ENCODE results near the gene MR1. TPM values are rescaled to one million over a fixed set of nuclear protein-coding genes. Genes with fewer than 3 reads are reported as not detected.

MR1 gene
- polyA plus RNA-seq, 2 donors, result 3.6 to 7.5 TPM

DNA sequence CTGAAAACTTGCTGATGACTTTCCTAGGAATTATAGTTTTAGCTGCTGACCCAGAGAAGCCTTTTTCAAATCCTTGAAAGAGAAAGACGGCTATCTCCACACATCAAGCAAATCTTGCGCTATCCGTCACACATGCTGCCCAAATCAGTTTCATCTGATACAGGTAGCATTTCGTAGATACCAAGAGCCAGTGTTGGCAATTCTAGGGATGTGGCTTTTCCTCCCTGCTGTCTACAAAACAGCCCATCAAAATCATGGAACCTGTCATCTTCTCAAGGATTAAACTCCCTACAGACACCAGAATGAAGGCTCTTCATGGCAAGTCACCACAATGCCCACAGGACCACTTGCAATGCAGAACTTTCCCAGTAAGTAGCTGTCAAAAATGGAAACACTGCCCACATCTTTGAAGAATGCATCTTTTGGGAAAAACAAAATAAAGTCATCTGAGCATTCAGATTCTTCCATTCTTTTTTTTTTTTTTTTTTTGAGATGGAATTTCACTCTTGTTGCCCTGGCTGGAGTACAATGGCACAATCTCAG is 21.5 kb upstream of the MR1 start:
- no peak overlapping the region for H3K4me3 ChIP-seq (ENCODE audit: low read depth in 1 of 2, low read length in 2 of 2)
- H3K4me1 ChIP-seq (ENCODE audit: control insufficient read depth in 2 of 2, insufficient read depth in 2 of 2, low read length in 1 of 2), result peaks cover 0 to 2% of the 10 kb centered on the region in 2 donors
- H3K9me3 ChIP-seq (ENCODE audit: control insufficient read depth in 2 of 2, insufficient read depth in 1 of 2, low read depth in 1 of 2, low read length in 1 of 2), result no peaks in the 10 kb centered on the region
- H3K27ac ChIP-seq (ENCODE audit: low read depth in 2 of 2, low read length in 1 of 2), result no peak overlapping the region
- WGBS, 2 donors, result 95 to 96% methylated on average over 4 of the region's 4 CpGs
- H3K36me3 ChIP-seq (ENCODE audit: control insufficient read depth in 2 of 2, insufficient read depth in 2 of 2, low read length in 1 of 2), result no peaks in the 10 kb centered on the region
- H3K27me3 ChIP-seq (ENCODE audit: control insufficient read depth in 1 of 2, insufficient read depth in 2 of 2, low read length in 2 of 2), result no peaks in the 10 kb centered on the region

DNA sequence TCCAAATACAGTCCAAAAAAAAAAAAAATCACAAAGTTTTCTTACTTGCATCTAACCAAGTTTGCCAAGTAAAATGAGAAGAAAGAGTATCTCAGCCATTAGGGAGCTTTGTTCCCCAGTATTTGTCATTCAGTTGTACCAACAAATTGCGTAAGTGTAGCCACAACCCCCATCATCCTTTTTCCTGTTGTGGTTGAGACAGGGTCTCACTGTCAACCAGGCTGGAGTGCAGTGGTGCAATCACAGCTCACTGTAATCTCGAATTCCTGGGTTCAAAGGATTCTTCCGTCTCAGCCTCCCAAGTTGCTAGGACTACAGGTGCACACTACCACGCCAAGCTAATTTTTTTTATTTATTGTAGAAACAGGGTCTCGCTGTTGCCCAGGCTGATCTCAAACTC is 20.6 kb upstream of the MR1 start:
- Histone ChIP-seq H3K4me1 (ENCODE audit: control insufficient read depth in 2 of 2, insufficient read depth in 2 of 2, low read length in 1 of 2) (peaks cover 0 to 2% of the 10 kb centered on the region in 2 donors), H3K36me3 (ENCODE audit: control insufficient read depth in 2 of 2, insufficient read depth in 2 of 2, low read length in 1 of 2) (no peaks in the 10 kb centered on the region), H3K27ac (ENCODE audit: low read depth in 2 of 2, low read length in 1 of 2) (no peak overlapping the region), H3K27me3 (ENCODE audit: control insufficient read depth in 1 of 2, insufficient read depth in 2 of 2, low read length in 2 of 2) (no peaks in the 10 kb centered on the region), H3K9me3 (ENCODE audit: control insufficient read depth in 2 of 2, insufficient read depth in 1 of 2, low read depth in 1 of 2, low read length in 1 of 2) (no peaks in the 10 kb centered on the region), H3K4me3 (ENCODE audit: low read depth in 1 of 2, low read length in 2 of 2) (no peak overlapping the region)
- 70 to 81% methylated on average over 5 of the region's 5 CpGs for WGBS, 2 donors

DNA sequence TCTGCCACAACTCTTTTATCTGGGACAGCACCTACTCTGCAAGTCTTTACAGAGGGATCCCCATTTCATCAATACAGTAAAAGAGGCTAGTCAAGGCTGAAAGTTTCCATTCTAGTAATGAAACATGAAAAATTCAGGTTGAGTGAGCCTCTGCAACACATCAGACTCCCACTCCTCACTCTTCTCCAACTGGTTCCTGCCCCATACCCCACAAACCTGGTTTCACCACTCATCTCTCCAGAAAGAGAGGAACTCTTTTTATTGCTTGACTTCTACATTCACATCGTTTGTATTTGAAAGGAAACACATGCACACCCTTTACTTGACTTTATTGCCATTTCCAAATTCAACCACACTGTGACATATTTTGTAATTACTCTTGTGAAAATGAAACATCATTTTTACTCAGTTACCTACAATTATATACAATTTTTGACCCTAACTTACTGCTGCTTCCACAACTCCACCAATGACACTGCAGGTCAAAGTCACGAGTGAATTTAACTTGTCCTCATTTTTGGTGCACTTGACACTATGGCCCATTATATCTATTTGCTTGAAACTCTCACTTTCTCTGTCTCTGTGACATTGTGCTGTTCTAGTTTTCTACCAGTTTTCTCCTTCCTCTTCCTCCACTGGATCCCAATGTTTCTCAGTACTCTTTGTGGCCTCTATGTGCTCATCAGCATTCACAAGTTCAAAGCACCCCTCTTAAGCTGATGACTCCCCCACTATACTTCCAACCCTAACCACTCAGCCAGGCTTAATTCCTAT is 19.1 kb upstream of the MR1 start:
- H3K36me3 ChIP-seq (ENCODE audit: control insufficient read depth in 2 of 2, insufficient read depth in 2 of 2, low read length in 1 of 2), result no peaks in the 10 kb centered on the region
- no peak overlapping the region for H3K27ac ChIP-seq (ENCODE audit: low read depth in 2 of 2, low read length in 1 of 2)
- no peaks in the 10 kb centered on the region for H3K9me3 ChIP-seq (ENCODE audit: control insufficient read depth in 2 of 2, insufficient read depth in 1 of 2, low read depth in 1 of 2, low read length in 1 of 2)
- H3K4me1 ChIP-seq (ENCODE audit: control insufficient read depth in 2 of 2, insufficient read depth in 2 of 2, low read length in 1 of 2), result peaks cover 0 to 4% of the 10 kb centered on the region in 2 donors
- 78 to 80% methylated on average over 2 of the region's 2 CpGs for WGBS, 2 donors
- no peak overlapping the region for H3K4me3 ChIP-seq (ENCODE audit: low read depth in 1 of 2, low read length in 2 of 2)
- H3K27me3 ChIP-seq (ENCODE audit: control insufficient read depth in 1 of 2, insufficient read depth in 2 of 2, low read length in 2 of 2), result no peaks in the 10 kb centered on the region

DNA sequence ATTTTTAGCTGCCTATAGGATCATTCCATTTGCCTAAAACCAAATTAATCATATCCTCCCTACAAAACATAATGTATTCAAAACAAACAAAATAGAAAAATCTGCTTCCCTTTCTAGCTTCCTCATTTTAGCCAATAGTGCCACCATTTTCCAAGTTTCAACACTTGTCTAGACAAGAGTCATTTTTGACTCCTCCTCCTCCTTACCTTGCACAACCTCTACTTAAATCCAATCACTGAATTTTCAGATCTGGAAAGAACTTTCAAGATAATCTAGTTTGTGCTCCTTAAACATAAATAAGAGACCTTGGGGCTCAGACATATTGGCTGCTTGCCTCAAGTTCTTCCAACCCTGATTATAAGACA is 18.6 kb upstream of the MR1 start:
- no peak overlapping the region for H3K4me3 ChIP-seq (ENCODE audit: low read depth in 1 of 2, low read length in 2 of 2)
- no peaks in the 10 kb centered on the region for H3K9me3 ChIP-seq (ENCODE audit: control insufficient read depth in 2 of 2, insufficient read depth in 1 of 2, low read depth in 1 of 2, low read length in 1 of 2)
- peaks cover 0 to 4% of the 10 kb centered on the region in 2 donors for H3K4me1 ChIP-seq (ENCODE audit: control insufficient read depth in 2 of 2, insufficient read depth in 2 of 2, low read length in 1 of 2)
- no peaks in the 10 kb centered on the region for H3K27me3 ChIP-seq (ENCODE audit: control insufficient read depth in 1 of 2, insufficient read depth in 2 of 2, low read length in 2 of 2)
- H3K27ac ChIP-seq (ENCODE audit: low read depth in 2 of 2, low read length in 1 of 2), result no peak overlapping the region
- H3K36me3 ChIP-seq (ENCODE audit: control insufficient read depth in 2 of 2, insufficient read depth in 2 of 2, low read length in 1 of 2), result no peaks in the 10 kb centered on the region

DNA sequence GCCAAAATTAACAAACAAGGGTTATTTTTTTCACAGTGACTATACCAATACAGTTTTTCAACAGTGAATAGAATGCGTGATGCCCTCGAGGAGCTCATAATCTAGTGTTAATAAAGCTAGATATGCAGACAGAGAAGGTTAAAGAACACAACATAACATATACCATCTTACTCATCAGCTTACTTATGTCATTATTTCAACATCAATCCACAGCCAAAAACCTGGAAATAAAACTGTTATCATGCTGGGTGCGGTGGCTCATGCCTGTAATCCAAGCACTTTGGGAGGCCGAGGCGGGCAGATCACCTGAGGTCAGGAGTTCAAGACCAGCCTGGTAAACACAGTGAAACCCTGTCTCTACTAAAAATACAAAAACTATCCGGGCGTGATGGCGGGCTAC is 17.2 kb upstream of the MR1 start:
- H3K36me3 ChIP-seq (ENCODE audit: control insufficient read depth in 2 of 2, insufficient read depth in 2 of 2, low read length in 1 of 2), result no peaks in the 10 kb centered on the region
- H3K9me3 ChIP-seq (ENCODE audit: control insufficient read depth in 2 of 2, insufficient read depth in 1 of 2, low read depth in 1 of 2, low read length in 1 of 2), result no peaks in the 10 kb centered on the region
- no peaks in the 10 kb centered on the region for H3K27me3 ChIP-seq (ENCODE audit: control insufficient read depth in 1 of 2, insufficient read depth in 2 of 2, low read length in 2 of 2)
- H3K4me1 ChIP-seq (ENCODE audit: control insufficient read depth in 2 of 2, insufficient read depth in 2 of 2, low read length in 1 of 2), result peaks cover 0 to 4% of the 10 kb centered on the region in 2 donors
- H3K27ac ChIP-seq (ENCODE audit: low read depth in 2 of 2, low read length in 1 of 2), result no peak overlapping the region
- no peak overlapping the region for H3K4me3 ChIP-seq (ENCODE audit: low read depth in 1 of 2, low read length in 2 of 2)
- WGBS, 2 donors, result 83 to 88% methylated on average over 8 of the region's 8 CpGs

DNA sequence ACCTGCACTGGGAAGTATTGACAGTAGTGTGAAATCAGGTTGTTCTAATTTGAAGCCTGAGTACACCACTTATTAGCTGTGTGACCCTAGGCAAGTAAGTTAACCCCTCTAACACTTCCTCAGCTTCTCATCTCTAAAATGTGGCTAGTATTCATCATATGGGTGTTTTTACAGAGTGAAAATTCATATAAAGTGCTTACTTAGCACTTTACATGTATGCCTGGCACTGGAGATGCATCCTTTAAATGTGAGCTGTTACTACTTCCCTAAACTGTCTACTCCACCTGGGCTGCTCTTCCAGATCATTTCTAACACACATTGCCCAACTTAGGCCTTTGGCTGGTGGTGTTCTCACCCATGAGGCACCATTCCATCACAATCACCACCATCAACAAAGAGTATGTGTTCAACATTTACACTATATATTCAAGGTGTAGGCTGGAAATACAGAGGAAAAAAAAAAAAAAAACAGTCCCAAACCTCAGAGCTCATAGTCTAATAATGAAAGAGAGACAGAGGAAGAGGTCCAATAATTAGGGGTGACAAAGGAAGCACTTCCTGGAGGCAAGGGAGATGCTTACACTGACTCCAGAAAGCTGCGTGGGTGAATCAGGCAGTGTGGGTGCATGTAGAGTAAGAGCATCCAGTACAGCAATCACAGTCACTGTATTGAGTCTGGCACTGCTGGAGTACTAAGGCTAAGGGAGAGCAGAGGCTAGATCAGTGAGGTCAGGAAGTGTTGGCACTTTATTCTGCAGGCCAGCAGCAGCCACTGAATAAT is 14.7 kb upstream of the MR1 start:
- no peak overlapping the region for H3K4me3 ChIP-seq (ENCODE audit: low read depth in 1 of 2, low read length in 2 of 2)
- no peaks in the 10 kb centered on the region for H3K9me3 ChIP-seq (ENCODE audit: control insufficient read depth in 2 of 2, insufficient read depth in 1 of 2, low read depth in 1 of 2, low read length in 1 of 2)
- H3K4me1 ChIP-seq (ENCODE audit: control insufficient read depth in 2 of 2, insufficient read depth in 2 of 2, low read length in 1 of 2), result peaks cover 0 to 2% of the 10 kb centered on the region in 2 donors
- H3K36me3 ChIP-seq (ENCODE audit: control insufficient read depth in 2 of 2, insufficient read depth in 2 of 2, low read length in 1 of 2), result no peaks in the 10 kb centered on the region
- H3K27ac ChIP-seq (ENCODE audit: low read depth in 2 of 2, low read length in 1 of 2), result no peak overlapping the region
- H3K27me3 ChIP-seq (ENCODE audit: control insufficient read depth in 1 of 2, insufficient read depth in 2 of 2, low read length in 2 of 2), result no peaks in the 10 kb centered on the region
- WGBS, 2 donors, result 27 to 66% methylated on average over 1 of the region's 1 CpG

DNA sequence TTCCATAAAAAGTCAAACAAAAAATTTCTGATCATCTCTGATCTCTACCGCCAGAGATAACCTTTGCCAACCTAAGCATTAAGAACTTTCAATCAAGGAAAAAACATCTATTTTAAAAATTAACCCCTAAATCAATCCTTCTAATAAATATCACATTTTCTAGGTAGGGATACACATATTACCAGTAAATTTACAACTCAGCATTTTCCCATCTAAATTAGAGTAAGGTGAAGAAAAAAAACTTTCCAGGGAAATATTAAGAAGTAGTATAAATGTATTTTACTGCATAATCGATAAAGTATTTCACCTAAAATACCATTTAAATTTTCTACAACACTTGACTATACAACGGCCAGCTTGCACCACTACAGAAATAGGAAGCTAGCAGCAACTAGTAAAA is 12.6 kb upstream of the MR1 start:
- Histone ChIP-seq H3K4me3 (ENCODE audit: low read depth in 1 of 2, low read length in 2 of 2) (peak overlapping the region in 1 of 2 donors; percentile 79), H3K36me3 (ENCODE audit: control insufficient read depth in 2 of 2, insufficient read depth in 2 of 2, low read length in 1 of 2) (no peaks in the 10 kb centered on the region), H3K4me1 (ENCODE audit: control insufficient read depth in 2 of 2, insufficient read depth in 2 of 2, low read length in 1 of 2) (peaks cover 0 to 2% of the 10 kb centered on the region in 2 donors), H3K9me3 (ENCODE audit: control insufficient read depth in 2 of 2, insufficient read depth in 1 of 2, low read depth in 1 of 2, low read length in 1 of 2) (no peaks in the 10 kb centered on the region), H3K27ac (ENCODE audit: low read depth in 2 of 2, low read length in 1 of 2) (peak overlapping the region in 1 of 2 donors; percentile 90), H3K27me3 (ENCODE audit: control insufficient read depth in 1 of 2, insufficient read depth in 2 of 2, low read length in 2 of 2) (no peaks in the 10 kb centered on the region)
- WGBS, 2 donors, result 31 to 33% methylated on average over 3 of the region's 3 CpGs

DNA sequence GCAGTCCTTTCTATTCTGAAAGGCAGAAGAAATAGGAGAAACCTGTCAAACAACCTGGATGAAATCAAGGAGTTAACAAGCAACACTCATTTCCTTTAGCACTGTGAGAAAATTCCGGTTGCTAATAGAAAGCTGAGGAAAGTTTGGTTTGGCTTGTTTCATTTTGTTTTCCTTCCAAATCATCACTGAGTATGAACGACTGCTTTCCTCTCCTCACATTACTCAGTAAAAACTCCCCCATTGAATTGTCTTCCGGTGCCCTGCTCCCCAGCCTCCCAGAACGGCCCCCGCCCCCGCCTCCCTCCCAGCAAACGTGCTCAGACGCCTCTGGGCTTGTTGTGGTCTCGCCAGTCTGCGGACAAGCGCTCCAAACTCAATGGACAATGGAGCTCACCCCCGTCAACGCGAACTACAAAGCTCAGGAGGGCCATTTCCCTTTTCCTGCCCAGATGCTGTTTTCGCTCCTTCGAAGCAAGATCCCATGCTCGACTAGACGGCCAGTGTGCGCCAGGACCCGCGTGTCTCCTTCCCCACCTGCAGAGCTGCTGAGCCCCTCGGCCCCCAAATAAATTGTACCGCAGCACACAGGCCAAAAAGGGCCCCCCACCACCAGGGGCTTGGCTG is 11.9 kb upstream of the MR1 start:
- Histone ChIP-seq H3K4me3 (ENCODE audit: low read depth in 1 of 2, low read length in 2 of 2) (peak overlapping the region; percentile 77 to 79), H3K36me3 (ENCODE audit: control insufficient read depth in 2 of 2, insufficient read depth in 2 of 2, low read length in 1 of 2) (no peaks in the 10 kb centered on the region), H3K4me1 (ENCODE audit: control insufficient read depth in 2 of 2, insufficient read depth in 2 of 2, low read length in 1 of 2) (peaks cover 0 to 2% of the 10 kb centered on the region in 2 donors), H3K27me3 (ENCODE audit: control insufficient read depth in 1 of 2, insufficient read depth in 2 of 2, low read length in 2 of 2) (no peaks in the 10 kb centered on the region), H3K27ac (ENCODE audit: low read depth in 2 of 2, low read length in 1 of 2) (peak overlapping the region; percentile 90 to 97), H3K9me3 (ENCODE audit: control insufficient read depth in 2 of 2, insufficient read depth in 1 of 2, low read depth in 1 of 2, low read length in 1 of 2) (no peaks in the 10 kb centered on the region)
- WGBS, 2 donors, result 1% methylated on average over 23 of the region's 23 CpGs

DNA sequence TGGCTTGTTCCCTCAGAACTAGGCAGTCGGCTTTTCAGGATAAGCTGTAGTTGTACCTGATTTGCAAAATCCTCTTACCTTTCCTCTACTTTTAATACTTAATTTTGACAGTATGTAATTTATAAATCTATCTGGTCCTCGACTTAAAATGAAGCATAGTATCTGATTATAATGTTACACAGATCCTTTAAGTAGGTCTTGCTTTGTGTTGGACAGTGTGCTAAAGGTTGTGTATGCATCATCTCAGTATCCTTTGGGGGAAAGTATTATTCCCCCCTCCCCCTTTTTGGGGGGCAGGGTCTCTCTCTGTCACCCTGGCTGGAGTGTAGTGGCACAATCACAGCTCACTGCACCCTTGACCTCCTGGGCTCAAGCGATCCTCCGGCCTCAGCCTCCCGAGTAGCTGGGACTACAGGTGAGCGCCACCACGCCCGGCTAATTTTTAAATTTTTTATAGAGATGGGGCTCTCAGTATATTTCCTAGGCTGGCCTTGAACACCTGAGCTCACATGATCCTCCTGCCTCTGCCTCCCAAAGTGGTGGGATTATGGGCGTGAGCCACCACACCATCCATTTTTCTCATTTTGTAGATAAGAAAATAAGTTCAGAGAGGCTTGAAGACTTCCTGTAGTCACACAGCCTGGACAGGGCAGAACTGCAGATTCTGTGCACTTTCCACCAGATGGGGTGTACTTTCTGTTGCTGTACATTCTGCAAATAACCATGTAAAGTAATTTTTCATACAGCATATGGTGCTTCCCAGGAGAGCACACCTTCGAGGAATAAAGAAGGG is 10.3 kb upstream of the MR1 start:
- no peaks in the 10 kb centered on the region for H3K36me3 ChIP-seq (ENCODE audit: control insufficient read depth in 2 of 2, insufficient read depth in 2 of 2, low read length in 1 of 2)
- H3K4me3 ChIP-seq (ENCODE audit: low read depth in 1 of 2, low read length in 2 of 2), result peak overlapping the region in 1 of 2 donors; percentile 22
- no peaks in the 10 kb centered on the region for H3K27me3 ChIP-seq (ENCODE audit: control insufficient read depth in 1 of 2, insufficient read depth in 2 of 2, low read length in 2 of 2)
- H3K4me1 ChIP-seq (ENCODE audit: control insufficient read depth in 2 of 2, insufficient read depth in 2 of 2, low read length in 1 of 2), result peaks cover 0 to 2% of the 10 kb centered on the region in 2 donors
- H3K27ac ChIP-seq (ENCODE audit: low read depth in 2 of 2, low read length in 1 of 2), result peak overlapping the region; percentile 47 to 97
- no peaks in the 10 kb centered on the region for H3K9me3 ChIP-seq (ENCODE audit: control insufficient read depth in 2 of 2, insufficient read depth in 1 of 2, low read depth in 1 of 2, low read length in 1 of 2)
- WGBS, 2 donors, result 71% methylated on average over 10 of the region's 10 CpGs
